Measurements from ENCODE around the gene RGS3. TPM values are rescaled to one million over a fixed set of nuclear protein-coding genes. Genes with fewer than 3 reads are reported as not detected.

Gene RGS3
- total RNA-seq, 1 experiment from 2014 or later: 39.4 TPM

- no peak for TF ChIP-seq TCF7L2 (IDR thresholded peaks at IDR 0.05; ENCODE audit: borderline replicate concordance, extremely low read depth, insufficient read depth, insufficient read length)
- no peak for TF ChIP-seq RAD21 (IDR thresholded peaks at IDR 0.05; ENCODE audit: low read depth)
- no peak for TF ChIP-seq MAX (IDR thresholded peaks at IDR 0.05)
- TF ChIP-seq ATF3 (IDR thresholded peaks at IDR 0.05): no peak
- TF ChIP-seq POLR2AphosphoS5 (IDR thresholded peaks at IDR 0.05; ENCODE audit: low read depth, low read length): no peak
- TF ChIP-seq EZH2phosphoT487 (IDR thresholded peaks at IDR 0.05; ENCODE audit: borderline replicate concordance): no peak
- no peak for TF ChIP-seq YY1 (IDR thresholded peaks at IDR 0.05; ENCODE audit: extremely low read depth, insufficient replicate concordance, low read depth, low read length)
Observed at GRCh38 chr9:113456235-113456634, 7.3 kb upstream of the RGS3 start (continued).

GRCh38 chr9:113461285-113461684 lies 2.2 kb upstream of the RGS3 start:
- H3K27ac ChIP-seq (ENCODE audit: low read depth, low read length): no peak overlapping the region
- no peak overlapping the region for H3K9ac ChIP-seq (ENCODE audit: low read length)
- ATAC-seq (no peak), DNase-seq (ENCODE audit: low read depth, low spot score) (no peak)
- BruUV-seq (replicated peaks): no TSS peak
- ChIA-PET CTCF (no interaction called here), RAD21 (ENCODE audit: low non-redundant PET in 1 of 2, low total read pairs in 2 of 2, uncharacterized antibody in 2 of 2, unreplicated experiment in 2 of 2) (no interaction called here), POLR2A (no interaction called here)
- peaks cover 27% of the 10 kb centered on the region for H3K79me2 ChIP-seq (ENCODE audit: insufficient read depth, low read length)
- H3K36me3 ChIP-seq (ENCODE audit: control insufficient read depth in 1 of 2, insufficient read depth in 2 of 2, low read length in 2 of 2): no peaks in the 10 kb centered on the region
- H3K4me3 ChIP-seq (replicated peaks in 1 of 2; ENCODE audit: low read depth in 1 of 2, low read length in 2 of 2): no peak overlapping the region
- H3K9me3 ChIP-seq (ENCODE audit: control insufficient read depth in 1 of 2, insufficient read depth in 1 of 2, low read depth in 1 of 2, low read length in 2 of 2): no peaks in the 10 kb centered on the region
- H4K20me1 ChIP-seq (ENCODE audit: insufficient read depth): no peaks in the 10 kb centered on the region
- H3K9me2 ChIP-seq (ENCODE audit: insufficient read depth): no peaks in the 10 kb centered on the region
- peaks cover 20 to 33% of the 10 kb centered on the region in 2 experiments for H3K4me1 ChIP-seq (ENCODE audit: control insufficient read depth in 1 of 2, insufficient read depth in 2 of 2, low read length in 2 of 2)
- no peak overlapping the region for H3K4me2 ChIP-seq (ENCODE audit: low read length)
- TF ChIP-seq EZH2phosphoT487 (IDR thresholded peaks at IDR 0.05; ENCODE audit: borderline replicate concordance) (no peak), CEBPB (IDR thresholded peaks at IDR 0.05; ENCODE audit: low read depth) (no peak), ELF1 (IDR thresholded peaks at IDR 0.05; ENCODE audit: borderline replicate concordance, low read depth) (no peak), ZFX (IDR thresholded peaks at IDR 0.05) (no peak), FOSL1 (IDR thresholded peaks at IDR 0.05; ENCODE audit: low read depth) (no peak), MAX (IDR thresholded peaks at IDR 0.05) (no peak), POLR2A (IDR thresholded peaks at IDR 0.05; ENCODE audit: borderline replicate concordance, extremely low read depth, insufficient read depth, insufficient read length) (no peak), REST (IDR thresholded peaks at IDR 0.05; ENCODE audit: low read depth) (no peak), ATF3 (IDR thresholded peaks at IDR 0.05) (no peak), SIN3A (IDR thresholded peaks at IDR 0.05; ENCODE audit: low read depth) (no peak), EZH2 (IDR thresholded peaks at IDR 0.05) (no peak), TCF7L2 (IDR thresholded peaks at IDR 0.05; ENCODE audit: borderline replicate concordance, extremely low read depth, insufficient read depth, insufficient read length) (no peak), CTCF (IDR thresholded peaks at IDR 0.05 in 2 of 3, conservative IDR thresholded peaks at IDR 0.05 in 1 of 3; ENCODE audit: borderline replicate concordance in 1 of 3, insufficient read depth in 1 of 3, low read depth in 2 of 3, low read length in 2 of 3) (no peak)
- H3K27me3 ChIP-seq (ENCODE audit: insufficient read depth, low read length): no peaks in the 10 kb centered on the region
- H2AFZ ChIP-seq (ENCODE audit: low read depth, low read length, poor library complexity, severe bottlenecking): no peak overlapping the region
- intact Hi-C loops (cut with micrococcal nuclease): no loop called here
